ENCODE data around the gene TGFB3.
"Not testable (repeated sequence)": the region's sequence is repeated elsewhere in the genome, so short reads cannot be mapped to it uniquely, and the experiment has no call there.

TGFB3 gene

DNA sequence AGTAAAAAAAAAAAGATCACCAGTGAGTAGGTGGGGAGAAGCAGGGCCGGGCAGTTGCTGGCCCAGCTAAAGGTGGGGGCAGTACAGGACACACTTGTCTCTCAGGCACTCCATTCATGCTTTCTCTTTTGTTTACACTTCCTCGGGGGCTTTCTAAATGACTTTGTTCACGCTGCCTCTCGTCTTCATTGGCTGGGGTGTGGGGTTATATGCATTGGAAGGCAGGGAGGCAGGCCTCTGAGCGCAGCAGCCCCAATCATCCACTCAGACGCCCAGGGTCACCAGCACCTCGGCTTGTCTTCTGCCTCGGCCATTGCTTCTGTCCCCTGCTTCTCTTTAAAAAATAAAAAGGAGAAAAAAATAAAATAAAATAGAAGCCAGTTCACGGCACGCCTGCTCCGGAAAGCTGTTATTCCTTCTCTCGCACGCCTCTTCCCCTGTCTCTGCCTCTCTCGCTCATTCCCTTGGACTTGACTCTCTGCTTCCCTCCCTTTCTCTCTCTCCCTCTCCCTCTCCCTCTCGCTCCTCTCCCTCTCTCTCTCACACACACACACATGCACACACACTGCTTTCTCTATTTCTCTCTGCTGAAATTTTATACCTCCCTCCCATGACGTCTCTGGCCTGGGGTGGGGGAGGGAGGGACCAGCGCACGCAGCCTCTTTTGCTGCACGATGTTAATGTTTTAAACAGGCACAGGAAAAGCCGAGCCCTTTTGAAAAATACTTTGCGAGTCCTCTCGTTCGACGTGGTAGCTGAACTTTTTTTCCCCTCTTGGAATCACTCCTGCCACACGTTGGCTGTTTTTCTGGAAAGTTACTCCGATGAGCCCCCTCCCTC is at the start of gene TGFB3:
Gene TGFB3, minus strand, starts transcription at position 570 of the 840 bp plus-strand sequence. CDS start 1,102 bp downstream, outside the sequence.
- DNase-seq = no peak

DNA sequence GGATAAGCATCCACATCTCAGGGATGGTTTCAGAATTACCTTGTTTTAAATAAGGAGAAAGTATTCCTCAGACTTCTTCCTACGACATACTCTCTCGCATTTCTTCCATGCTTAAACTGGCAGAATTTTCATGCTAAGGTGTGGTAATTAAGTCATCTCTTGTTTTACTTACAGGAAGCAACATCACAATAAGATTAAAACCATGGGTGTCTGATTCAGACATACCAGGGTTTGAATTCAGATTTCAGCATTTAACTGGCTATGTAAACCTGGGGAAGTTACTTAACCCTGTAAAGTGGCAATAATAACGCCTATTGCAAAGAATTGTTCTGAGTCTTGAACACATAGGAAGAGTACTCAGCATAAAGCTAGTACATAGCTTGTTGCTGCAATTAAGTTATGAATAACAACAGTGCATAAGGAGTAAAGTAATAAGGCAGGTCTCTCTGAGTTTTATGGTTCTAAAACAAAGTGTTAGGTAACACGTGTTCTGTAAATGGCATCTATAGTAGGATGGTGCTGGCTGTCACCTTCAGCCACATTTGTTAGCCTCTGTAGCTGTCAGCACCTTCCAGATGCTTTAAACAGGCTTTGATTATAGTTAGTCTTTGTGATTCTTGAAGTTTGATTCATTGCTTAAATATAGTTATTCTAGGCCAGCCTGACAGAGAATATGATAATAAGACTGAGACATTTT is 42.6 kb upstream of the TGFB3 start:
- no peak for DNase-seq

DNA sequence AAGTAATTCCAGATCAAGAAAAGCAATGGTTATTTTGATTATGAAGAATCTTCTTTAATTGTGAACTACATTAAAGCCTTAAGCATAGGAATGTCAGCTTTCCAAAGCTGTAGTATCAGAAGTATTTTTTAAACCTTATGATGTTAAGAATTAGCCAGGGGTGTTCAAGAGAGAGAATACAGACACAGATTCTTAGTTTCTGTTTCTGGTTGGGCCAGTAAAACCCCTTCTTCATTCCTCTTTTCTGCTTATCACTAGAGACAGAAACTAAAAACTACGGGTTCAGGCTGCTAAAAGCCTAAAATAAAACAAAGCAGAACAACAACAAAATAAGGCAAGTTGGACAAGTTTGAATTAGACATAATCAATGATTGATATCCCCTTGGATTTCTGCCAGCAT is 42.0 kb upstream of the TGFB3 start:
- DNase-seq = no peak

DNA sequence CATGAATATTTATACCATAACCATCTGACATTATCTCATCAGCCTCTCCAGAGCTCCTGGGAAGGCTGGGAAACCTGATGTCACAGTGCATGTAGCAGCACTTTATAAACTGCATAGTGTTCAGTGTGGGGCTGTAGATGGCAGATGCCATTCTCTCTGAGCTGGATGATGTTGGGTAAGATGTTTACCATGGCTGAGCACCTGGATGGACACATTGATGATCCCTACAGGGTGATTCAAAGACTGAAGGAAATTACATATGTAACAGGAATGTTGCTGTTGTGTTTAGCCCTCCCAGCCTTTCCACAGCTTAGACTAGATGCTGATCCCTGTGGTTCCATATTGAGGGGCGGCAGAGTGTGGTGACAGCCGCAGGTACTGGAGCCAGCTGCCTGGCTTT is 41.2 kb upstream of the TGFB3 start:
- no peak for DNase-seq

DNA sequence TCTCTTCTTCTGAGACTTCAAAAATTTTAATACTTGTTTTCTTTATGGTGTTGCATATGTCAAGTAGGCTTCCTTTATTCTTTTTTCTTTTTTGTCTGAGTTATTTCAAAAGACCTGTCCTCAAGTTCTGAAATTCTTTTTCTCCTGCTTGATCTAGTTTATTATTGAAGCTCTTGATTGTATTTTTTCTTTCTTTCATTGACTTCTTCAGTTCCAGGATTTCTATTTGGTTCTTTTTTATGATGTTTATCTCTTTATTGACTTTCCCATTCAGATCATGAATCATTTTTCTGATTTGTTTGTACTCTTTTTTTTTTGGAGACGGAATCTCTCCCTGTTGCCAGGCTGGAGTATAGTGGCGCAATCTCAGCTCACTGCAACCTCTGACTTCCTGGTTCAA is 37.9 kb upstream of the TGFB3 start:
- DNase-seq = no peak

DNA sequence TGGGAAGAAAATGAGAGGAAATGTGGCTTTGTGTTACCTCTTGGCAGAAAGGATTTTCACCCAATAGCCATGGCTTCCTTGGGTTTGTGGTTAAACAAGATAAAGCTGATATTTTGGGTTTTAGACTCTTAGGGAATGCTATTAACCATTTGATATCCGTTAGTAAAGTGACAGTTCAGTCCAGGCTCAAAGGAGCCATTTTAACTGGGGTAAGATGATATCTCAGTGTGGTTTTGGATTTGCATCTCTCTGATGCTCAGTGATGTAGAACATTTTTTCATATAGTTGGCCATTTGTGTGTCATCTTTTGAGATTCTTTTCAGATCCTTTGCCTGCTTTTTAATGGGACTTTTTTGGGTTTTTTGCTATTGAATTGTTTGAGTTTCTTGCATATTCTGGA is 33.9 kb upstream of the TGFB3 start:
- no peak for DNase-seq

DNA sequence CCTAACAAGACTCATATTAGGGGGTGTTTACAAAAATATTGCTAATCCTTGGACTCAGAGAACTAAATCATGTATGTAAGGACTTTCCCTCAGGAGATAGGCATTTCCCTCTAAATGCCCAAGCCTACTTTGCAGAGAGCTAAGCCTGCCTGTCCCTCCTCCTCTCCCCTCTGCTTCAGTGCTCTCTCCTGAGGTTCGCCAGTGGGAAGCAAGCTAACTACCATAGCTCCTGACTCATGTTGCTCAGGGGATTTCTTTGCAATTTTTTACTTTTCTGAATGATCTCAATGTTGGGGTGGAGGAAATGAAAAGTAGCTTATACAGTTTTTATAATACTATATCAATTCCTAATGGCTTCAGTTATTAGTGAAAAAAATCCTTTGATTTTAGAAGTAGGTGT is 33.4 kb upstream of the TGFB3 start:
- no peak for DNase-seq

DNA sequence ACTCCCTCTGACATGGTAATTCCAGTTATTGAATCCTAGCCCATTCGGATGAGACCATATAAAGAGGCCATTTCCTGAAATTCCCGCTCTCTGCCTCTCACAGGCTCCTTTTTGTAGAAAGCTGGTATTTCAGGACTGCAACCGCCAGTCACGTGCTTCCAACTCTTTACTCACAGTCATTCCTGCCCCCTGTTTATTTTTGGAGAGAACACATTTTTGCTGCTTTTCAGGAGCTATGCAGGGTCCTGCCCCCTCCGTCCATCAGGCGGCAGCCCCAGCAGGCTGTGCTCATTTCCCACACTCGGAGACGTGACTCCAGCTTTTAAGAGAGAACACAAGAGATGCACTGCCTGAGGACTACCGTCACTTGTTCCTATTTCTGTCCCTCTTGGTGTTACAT is 30.6 kb upstream of the TGFB3 start:
- no peak for DNase-seq

DNA sequence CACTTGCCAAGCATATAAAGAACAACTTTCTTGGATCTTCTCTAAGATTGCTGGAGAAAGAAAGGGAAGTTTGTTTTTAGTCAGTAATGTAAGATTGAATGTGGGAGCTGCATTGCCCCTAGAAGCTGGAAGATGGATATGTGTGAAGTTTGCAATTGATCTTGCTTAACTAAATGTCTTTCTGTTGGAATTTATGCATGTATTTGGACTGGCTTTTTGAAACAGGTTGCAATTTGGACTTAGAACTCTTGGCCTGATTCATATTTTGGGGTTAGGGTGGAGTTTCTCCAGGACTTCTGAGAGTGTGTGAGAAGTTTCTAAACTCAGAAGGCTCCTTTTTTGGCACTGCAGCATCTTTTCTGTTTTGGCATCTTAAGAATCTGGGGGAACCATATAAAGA is 30.1 kb upstream of the TGFB3 start:
- DNase-seq = no peak

DNA sequence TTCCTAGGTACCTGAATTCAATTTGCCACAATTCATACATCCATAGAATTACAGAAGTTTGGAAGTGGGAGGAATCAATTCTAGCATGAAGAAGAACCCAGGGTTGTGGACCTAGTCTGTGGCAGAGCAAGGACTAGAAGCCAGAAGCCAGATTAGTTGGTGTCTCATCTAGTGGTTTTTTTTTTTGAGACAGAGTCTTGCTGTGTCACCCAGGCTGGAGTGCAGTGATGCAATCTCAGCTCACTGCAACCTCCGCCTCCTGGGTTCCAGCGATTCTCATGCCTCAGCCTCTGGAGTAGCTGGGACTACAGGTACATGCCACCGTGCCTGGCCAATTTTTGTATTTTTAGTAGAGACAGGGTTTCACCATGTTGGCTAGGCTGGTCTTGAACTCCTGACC is 27.8 kb upstream of the TGFB3 start:
- DNase-seq = not testable (repeated sequence)

DNA sequence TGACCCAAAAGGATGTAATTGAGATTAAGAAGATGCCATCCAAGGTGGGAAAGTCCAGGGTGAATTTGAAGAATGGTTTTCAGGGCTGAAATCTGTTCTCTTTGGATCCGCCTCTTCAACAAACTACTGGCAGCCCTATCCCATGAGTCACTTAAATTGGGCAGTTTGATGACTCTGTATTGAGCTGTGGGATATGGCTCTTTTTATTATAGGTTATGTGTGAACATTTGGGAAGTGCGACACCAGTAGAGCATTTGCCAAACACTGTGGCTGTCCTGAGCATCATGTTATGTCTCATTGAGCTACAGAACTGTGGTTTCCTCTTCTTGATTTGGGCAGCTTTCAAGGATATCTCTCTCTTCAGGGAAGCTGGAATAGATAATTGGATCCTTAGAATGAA is 26.1 kb upstream of the TGFB3 start:
- no peak for DNase-seq

DNA sequence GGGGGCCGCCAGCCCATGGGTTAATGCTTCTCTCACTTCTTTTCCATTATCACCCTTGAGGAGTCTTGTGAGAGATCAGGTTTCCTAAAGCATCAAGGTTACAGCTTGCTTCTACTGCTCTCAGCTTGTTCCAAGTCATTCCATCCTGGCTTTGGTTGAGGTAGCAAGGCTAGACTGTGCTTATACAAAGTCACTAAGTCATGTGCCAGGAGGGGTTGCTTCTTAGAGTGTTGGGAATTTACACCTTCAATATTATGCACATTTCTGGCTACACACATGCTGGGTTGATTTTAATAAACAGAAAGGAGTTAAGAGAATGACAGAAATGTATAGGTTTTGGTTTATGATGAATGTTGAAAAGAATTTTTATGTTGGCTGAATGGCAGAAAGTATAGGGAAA is 25.6 kb upstream of the TGFB3 start:
- no peak for DNase-seq

DNA sequence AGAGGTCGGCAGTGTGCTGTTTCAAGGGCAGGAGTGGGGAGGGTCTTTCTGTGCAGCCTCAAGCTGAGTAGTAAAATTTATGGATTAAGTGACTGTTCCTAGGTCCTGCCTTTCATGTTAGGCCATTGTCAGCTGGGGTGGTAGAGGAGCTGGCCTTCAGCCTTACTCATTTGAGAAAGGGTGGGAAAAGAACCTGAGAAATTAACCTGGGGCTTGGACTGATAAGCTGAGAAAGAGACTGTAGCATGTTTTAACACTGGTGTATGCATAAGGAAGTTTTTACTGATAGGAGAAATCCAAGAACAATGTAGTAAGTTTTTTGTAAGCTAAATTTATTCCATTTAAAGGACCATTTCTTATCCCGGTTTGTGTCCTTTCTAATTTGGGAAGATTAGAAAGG is 24.5 kb upstream of the TGFB3 start:
- DNase-seq = no peak

DNA sequence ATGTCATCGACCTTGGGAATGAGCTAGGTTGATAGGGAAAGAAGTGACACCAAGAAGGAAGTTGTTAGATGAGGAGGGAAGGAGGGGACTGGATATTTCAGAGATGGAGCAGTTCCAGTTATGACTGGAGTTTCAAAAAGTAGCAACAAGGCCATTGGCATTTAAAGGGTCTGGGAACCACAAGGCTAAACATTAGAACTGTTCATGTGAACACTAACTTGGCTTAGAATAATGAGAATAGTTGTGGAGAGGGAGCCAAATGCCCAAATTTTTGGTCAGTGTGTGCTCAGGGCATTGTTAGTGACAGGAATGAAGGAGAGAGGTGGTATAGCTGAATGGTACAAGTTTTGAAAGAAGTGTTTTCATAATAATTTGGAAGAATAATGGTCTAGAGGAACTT is 20.6 kb upstream of the TGFB3 start:
- no peak for DNase-seq

DNA sequence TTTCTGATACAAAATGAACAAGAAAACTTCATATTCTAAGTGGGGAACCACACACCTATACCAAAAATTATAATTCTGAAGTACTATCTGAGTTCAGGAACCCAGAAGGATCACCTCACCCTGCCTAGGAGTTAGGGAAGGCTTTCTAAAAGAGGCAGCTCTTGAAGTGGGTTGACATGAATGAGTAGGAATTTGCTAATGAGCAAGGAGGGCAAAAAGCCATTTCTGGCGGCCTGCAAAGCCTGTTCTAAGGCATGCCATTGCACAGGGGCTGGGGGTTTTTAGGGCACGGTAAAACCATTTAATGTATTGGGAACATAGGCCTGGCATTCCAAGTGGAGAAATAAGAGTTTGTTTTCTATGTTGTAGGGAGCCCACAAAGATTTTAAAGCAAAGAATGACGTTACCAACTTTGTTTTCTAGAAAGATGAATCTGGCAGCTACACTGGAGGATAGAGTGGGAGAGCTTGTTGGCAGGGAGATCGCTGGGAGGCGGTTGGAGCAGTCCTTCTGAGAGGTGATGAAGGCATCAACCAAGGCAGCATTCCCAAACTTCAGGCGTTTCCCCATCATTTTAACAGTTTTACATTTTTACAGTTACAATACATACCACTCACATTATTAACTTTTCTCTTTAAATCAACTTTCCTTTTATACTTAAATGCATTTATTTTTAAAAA is 17.9 kb upstream of the TGFB3 start:
- no peak for DNase-seq

DNA sequence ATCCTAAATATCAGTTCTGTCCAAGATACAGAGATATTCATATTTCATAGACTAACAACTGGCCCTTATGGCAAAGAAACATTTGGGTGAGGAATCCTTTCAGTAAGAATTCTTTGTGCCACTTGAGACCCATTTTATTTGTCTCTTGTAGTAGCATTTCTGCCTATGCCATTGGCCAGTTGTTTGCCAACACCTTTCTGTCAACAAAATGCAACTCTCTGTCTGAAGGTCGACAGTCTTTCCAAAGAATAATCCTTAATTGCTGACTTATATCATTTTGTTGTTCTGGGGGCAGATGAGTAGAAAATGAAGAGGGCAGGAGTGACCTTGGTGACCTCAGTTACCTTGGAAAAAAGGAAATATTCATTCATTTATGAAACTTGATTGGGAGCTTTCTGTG is 14.7 kb upstream of the TGFB3 start:
- no peak for DNase-seq

DNA sequence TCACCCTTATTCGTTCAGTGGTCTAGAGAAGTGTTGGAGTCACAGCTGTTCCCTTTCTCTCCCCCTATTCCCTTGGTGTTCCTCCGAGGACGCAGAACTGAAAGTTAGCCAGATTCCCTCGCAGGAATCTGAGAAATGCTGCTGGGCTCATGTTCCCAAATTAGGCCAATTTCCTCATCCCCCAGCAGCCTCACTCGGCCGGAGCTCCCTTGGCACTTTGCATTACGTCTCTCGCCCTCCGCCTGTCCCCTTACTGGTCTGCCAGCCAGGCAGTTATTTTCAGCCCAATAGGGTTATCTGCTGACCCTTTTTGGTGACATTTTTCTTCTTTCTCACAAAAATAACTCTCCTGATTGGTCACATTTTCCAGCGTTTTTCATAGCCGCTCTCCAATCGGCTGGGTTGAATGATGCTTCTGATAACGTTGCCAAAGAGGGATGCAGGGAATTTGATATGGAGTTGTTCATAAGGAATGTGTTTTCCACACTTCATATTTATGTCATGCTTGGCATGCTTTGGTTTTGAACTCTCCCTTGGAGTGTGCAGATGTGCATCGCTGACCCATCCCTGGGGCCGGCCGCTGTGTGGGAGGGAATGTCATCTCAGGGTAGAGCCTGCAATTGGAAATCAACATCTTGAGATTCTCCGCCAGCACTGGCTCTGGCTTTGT is 13.7 kb upstream of the TGFB3 start:
- no peak for DNase-seq

DNA sequence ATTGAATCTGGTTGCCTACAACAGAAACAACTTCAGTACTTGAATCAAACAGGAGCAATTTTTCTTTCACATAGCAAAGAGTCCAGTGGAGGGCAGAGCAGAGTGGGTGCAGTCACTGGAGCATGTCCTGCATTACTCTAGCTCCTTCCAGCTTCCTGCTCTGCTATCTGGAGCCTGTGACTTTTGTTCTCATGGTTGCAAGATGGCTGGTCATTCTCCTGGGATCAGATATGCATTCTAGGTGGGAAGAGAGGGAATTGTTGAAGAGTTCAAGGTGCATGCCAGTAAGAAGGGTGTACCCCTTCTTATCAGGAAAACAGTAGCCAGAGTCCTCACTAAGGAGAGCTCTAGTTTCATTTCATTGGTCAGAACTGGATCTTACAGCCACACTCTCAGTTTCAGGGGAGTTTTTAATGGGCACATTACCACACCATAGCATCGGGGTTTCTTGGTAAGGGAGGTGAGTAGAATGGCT is 11.8 kb upstream of the TGFB3 start:
- no peak for DNase-seq

DNA sequence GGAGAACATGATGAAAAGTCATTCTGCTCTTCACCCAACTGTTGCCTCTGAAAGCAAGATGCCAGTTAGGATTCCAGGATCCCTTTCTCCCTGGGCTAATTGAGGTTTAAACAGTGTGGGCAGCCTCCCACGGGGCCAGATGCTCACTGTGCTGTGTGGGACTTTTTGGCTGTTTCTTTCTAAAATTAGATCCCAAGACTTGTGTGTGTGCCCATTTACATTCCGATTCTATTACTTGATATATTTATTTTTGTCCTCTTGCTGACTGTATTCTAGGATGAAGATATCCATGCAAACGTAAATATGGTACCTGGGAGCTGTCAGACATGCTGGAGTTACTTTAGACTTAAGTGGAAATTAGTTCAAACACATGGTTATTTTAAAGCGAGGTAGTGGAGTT is 10.0 kb upstream of the TGFB3 start:
- no peak for DNase-seq

DNA sequence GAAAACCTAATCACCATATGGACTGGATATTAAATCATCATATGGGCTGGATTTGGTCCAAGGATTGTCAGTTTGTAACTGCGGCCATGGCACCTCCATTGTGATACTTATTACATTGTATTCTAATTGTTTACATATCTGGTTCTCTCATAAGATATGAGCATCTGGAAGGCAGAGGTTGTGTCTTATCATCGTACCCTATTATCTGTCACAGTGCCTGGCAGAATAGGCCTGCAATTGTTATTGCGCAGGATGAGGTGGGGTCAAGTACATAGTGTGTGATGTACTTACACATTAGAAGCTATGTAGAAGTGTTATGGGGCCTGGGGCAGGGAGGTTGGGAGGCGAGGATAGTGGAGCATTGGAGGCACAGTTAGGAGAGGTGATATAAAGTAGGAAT is 8.5 kb upstream of the TGFB3 start:
- no peak for DNase-seq

DNA sequence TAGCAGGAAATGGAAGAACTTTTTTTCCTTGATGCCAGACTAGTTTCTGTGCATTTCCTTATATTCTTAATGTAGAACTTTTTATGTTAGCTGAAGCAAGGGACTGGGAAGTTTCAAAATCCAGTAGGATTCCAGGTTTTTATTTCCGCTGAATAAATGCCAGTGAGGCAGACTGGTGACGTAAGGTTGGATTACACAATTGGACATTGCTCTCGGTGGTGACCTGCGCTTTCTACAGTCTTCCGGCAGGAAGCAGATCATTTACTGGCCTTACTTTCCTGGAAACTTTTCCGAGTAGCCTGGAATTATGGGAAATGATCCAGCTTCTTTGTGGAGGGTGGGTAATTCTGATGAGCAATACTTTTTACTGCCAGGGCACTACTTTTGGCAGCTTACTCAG is 7.3 kb upstream of the TGFB3 start:
- no peak for DNase-seq

DNA sequence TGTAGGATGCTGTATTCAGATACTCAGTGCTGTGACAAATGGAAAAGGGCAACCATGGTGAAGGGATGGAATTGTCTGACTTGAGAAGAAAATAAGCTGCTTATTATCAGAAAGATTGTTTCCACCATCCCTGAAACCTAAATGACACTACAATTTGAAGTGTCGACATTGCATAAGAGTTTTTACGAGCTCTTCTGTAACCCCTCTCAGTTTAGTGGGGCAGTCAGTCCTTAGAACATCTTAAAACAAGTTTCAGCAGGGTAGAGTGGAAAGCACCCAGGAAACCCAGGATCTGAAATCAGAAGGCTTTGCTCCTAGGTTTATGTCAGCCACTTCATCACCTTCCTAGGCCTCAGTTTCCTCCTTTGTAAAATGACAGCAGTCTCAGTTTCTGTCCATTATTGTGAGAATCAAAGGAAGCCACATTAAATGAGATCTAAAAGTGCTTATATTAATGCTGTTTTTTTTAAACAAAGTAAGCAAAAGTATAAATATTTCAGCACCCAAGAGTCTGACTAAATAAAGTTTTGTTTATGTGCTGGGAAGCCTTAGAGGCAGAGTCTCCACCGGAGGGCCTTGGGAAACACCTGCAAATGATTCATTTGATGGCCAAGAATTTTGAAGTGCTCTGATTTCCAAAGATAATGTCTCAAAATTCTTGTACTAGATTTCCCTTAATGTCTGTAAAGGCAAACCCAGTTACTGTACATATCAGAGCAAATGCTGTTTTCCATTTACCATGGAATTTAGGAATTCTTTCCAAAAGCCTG is 5.6 kb upstream of the TGFB3 start:
- no peak for DNase-seq

DNA sequence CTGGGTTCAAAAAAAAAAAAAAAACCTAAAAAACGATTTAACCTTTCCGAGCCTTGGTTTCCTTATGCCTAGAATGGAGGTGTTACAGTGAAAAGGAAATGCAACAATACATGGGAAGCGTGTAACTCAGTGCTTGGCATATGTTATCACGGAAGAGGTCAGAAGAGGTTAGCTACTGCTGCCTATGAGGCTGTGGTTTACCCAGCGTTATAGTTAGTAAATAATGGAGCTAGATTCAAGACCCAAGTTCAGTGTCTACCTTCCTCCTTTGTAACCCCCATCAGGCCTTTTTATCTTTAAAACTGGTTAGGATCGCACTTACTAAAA is 4.6 kb upstream of the TGFB3 start:
- DNase-seq = no peak

Data from NCI-H2081 treated with DMSO at 0.1 percent for 48 hours (cell line).